Measurements from ENCODE around the gene PLEKHH1. TPM values are rescaled to one million over a fixed set of nuclear protein-coding genes. Genes with fewer than 3 reads are reported as not detected.
A peak's percentile ranks its signal among the peaks of the same experiment; 100 is the strongest.

PLEKHH1 gene
- total RNA-seq, 1 donor from 2014 or later, result 119 TPM

DNA sequence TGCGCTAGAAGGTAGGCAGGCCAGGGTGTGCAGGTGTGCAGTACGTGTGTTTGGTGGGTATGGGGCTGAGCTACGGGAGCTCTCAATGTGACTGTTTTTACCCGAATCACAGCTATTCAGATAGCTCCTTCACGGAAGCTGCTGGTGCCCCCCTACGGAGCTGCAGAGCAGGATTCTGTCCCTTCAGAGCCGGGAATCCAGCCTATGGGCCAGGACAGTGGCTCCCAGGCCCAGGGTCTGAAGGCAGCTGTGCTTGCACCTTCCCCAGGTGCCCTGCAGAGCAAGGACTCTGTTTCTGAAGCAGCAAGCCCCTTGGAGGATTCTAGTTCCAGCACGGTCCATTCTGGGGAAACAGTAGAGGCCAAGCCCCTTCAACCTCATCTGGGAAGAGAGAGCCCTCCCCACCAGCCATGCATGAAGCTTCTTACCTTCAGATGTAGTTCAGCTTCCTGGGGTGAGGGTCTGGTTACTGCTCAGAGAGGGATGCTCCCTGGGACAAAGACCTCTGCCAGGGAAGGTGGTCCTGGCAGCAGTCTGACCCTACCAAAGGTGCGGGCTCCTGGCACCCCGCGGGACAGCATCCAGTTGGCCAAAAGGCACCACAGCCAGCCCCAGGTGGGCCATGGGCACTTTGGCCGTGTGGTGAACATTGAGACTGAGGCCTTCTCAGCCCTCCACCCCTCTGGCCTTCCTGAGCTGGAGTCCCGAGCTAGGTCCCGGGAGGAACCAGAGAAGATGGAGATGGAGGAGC lies 29.1 kb downstream of the PLEKHH1 start:
- no peak overlapping the region for H3K4me3 Mint-ChIP-seq (ENCODE audit: low read depth)
- H3K36me3 Mint-ChIP-seq (ENCODE audit: insufficient read depth), result peaks cover 14% of the 10 kb centered on the region
- H3K9me3 Mint-ChIP-seq (ENCODE audit: low read depth), result no peaks in the 10 kb centered on the region
- H3K27me3 Mint-ChIP-seq, result no peaks in the 10 kb centered on the region
- no peak overlapping the region for H3K27ac Mint-ChIP-seq
- TF ChIP-seq CTCF (IDR thresholded peaks at IDR 0.05; ENCODE audit: unreplicated experiment), result no peak
- no peaks in the 10 kb centered on the region for H3K4me1 Mint-ChIP-seq (ENCODE audit: low read depth)
- DNase-seq (ENCODE audit: low spot score, unreplicated experiment), result no peak

- Mint-ChIP-seq H3K27ac (no peak overlapping the region), H3K27me3 (no peaks in the 10 kb centered on the region), H3K4me3 (ENCODE audit: low read depth) (no peak overlapping the region), H3K4me1 (ENCODE audit: low read depth) (peaks cover 3% of the 10 kb centered on the region), H3K36me3 (ENCODE audit: insufficient read depth) (peaks cover 18% of the 10 kb centered on the region), H3K9me3 (ENCODE audit: low read depth) (no peaks in the 10 kb centered on the region)
- DNase-seq (ENCODE audit: low spot score, unreplicated experiment), result no peak
- no peak for TF ChIP-seq CTCF (IDR thresholded peaks at IDR 0.05; ENCODE audit: unreplicated experiment)
These were observed 29.7 kb downstream of the PLEKHH1 start for GRCh38 chr14:67562776-67563150.

GRCh38 chr14:67564236-67564635 lies 31.1 kb downstream of the PLEKHH1 start:
- TF ChIP-seq CTCF (IDR thresholded peaks at IDR 0.05; ENCODE audit: unreplicated experiment), result no peak
- no peak for DNase-seq (ENCODE audit: low spot score, unreplicated experiment)
- Mint-ChIP-seq H3K27ac (no peak overlapping the region), H3K9me3 (ENCODE audit: low read depth) (no peaks in the 10 kb centered on the region), H3K4me3 (ENCODE audit: low read depth) (no peak overlapping the region), H3K36me3 (ENCODE audit: insufficient read depth) (peaks cover 17% of the 10 kb centered on the region), H3K4me1 (ENCODE audit: low read depth) (peaks cover 3% of the 10 kb centered on the region), H3K27me3 (no peaks in the 10 kb centered on the region)

GRCh38 chr14:67566908-67567307 lies 33.8 kb downstream of the PLEKHH1 start:
- no peak for DNase-seq (ENCODE audit: low spot score, unreplicated experiment)
- TF ChIP-seq CTCF (IDR thresholded peaks at IDR 0.05; ENCODE audit: unreplicated experiment), result no peak
- no peak overlapping the region for H3K4me3 Mint-ChIP-seq (ENCODE audit: low read depth)
- peaks cover 7% of the 10 kb centered on the region for H3K4me1 Mint-ChIP-seq (ENCODE audit: low read depth)
- H3K9me3 Mint-ChIP-seq (ENCODE audit: low read depth), result no peaks in the 10 kb centered on the region
- no peak overlapping the region for H3K27ac Mint-ChIP-seq
- H3K36me3 Mint-ChIP-seq (ENCODE audit: insufficient read depth), result peaks cover 12% of the 10 kb centered on the region
- no peaks in the 10 kb centered on the region for H3K27me3 Mint-ChIP-seq

DNA sequence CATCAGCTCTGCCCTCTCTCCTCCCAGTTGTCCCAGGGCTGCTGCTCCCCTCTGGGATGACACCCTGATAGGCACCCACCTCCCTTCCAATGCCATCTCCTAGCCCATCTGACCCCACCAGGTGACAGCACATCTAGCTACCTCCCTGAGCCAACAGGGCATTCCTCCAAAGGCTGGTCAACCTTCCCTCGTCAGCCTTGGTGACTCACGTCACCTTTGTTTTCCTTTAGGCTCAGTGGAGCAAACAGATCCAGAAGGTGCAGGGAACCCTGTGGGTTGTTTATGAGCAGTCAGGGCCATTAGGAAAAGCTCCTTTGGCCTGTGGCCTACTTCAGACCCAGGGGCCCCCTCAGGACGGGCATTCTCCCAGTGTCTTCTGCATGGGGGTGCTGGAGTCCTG lies 34.6 kb downstream of the PLEKHH1 start:
- DNase-seq (ENCODE audit: low spot score, unreplicated experiment), result no peak
- H3K4me1 Mint-ChIP-seq (ENCODE audit: low read depth), result peaks cover 7% of the 10 kb centered on the region
- H3K27me3 Mint-ChIP-seq, result no peaks in the 10 kb centered on the region
- no peak for TF ChIP-seq CTCF (IDR thresholded peaks at IDR 0.05; ENCODE audit: unreplicated experiment)
- H3K9me3 Mint-ChIP-seq (ENCODE audit: low read depth), result no peaks in the 10 kb centered on the region
- H3K4me3 Mint-ChIP-seq (ENCODE audit: low read depth), result no peak overlapping the region
- H3K36me3 Mint-ChIP-seq (ENCODE audit: insufficient read depth), result peaks cover 10% of the 10 kb centered on the region
- H3K27ac Mint-ChIP-seq, result peak overlapping the region; percentile 2
